Astrocyte of the cerebellum (primary cell): Measurements from ENCODE around the gene IFNB1.

Experiments
- DNase-seq: peaks from one replicate; pipeline ENCODE4 v3.0.0-alpha.2; 2011; ENCODE audit warnings: low read depth
- H3K4me3 ChIP-seq: 2 replicates; pipeline ENCODE4 v1.5.1; 2011; ENCODE audit warnings: mild to moderate bottlenecking, low read depth, low read length, moderate library complexity
- CTCF ChIP-seq: IDR thresholded peaks from 2 replicates; pipeline ENCODE4 v1.5.1; 2012; ENCODE audit warnings: low read length, low read depth, moderate library complexity, mild to moderate bottlenecking; ENCODE audit errors: missing control alignments
- in situ Hi-C: cut with HindIII; loops from 2 replicates; pipeline ENCODE4 v1.10.0; 2017; ENCODE audit warnings: low sequenced_read_pairs

IFNB1 gene

GRCh38 chr9:21077781-21078180, at the start of gene IFNB1:
IFNB1 (minus strand) TSS chr9:21077942; CDS start chr9:21077869, 73 bp downstream.
- in situ Hi-C loops, result no loop called here
- no peak within 1 kb of the TSS for H3K4me3 ChIP-seq
- no peak for TF ChIP-seq CTCF
- DNase-seq, result no peak

DNA sequence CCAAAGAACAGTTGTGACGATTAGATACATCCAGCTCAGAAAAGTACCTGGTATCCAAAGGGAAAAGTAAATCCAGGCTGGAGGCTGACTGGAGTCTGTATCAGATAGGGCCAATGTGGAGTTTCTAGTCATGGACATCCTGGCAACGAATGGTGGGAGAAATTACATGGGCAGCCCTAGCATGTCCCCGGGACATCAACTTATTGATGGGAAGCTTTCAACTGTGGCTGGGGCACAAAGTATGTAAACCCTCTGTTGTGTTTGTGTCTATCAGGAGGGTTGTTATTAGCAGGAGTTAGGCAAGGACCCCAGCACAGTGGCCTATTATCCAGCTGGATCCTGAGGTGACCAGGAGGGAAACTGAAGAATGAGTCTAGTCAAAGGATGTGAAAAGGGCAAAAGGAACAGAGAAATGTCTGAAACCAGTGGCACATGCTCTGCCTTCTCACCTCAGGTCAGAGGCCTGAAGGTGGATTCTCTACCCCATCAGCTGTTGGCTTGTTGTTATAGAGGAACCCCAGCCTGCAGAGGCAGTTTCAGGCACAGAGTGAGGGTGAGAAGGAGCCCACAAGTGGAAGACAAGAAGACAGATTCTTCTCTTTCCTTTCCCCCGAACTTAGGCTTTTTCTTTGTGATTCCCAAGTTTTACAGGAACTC, 44.0 kb upstream of the IFNB1 start:
- DNase-seq, result no peak

DNA sequence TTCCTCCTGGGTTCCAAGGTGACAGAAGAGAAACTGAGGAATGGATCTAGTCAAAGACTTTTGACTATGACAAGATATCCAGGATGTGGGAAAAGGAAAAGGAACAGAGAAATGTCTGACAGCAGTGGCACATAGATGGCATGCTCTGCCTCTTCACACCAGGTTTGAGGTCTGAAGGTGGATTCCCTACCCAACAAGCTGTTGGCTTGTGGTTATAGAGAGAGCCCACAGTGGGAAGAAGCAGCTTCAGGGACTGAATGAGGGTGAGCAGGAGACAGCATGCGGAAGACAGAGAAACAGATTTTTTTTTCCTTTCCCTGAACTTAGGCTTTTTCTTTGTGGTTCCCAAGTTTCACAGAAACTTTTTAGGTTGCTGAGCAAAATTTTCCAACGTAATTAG, 43.3 kb upstream of the IFNB1 start:
- no peak overlapping the region for H3K4me3 ChIP-seq
- DNase-seq, result no peak
- in situ Hi-C loops, result no loop called here
- no peak for TF ChIP-seq CTCF

More for the DNA sequence above, 44.0 kb upstream of the IFNB1 start:
- in situ Hi-C loops, result no loop called here
- H3K4me3 ChIP-seq, result no peak overlapping the region
- TF ChIP-seq CTCF, result no peak

GRCh38 chr9:21119093-21119770, 41.5 kb upstream of the IFNB1 start:
- in situ Hi-C loops, result loop anchor here (5.0 kb wide), 1 partner anchor 767 kb away; no protein-coding TSS in a partner anchor

GRCh38 chr9:21114311-21114710, 36.6 kb upstream of the IFNB1 start:
- no peak for DNase-seq
- no peak for TF ChIP-seq CTCF
- H3K4me3 ChIP-seq, result no peak overlapping the region
- in situ Hi-C loops, result no loop called here

More at GRCh38 chr9:21119093-21119770, 41.5 kb upstream of the IFNB1 start:
- no peak for DNase-seq
- no peak for TF ChIP-seq CTCF
- H3K4me3 ChIP-seq, result no peak overlapping the region

- H3K4me3 ChIP-seq, result no peak overlapping the region
- DNase-seq, result peak; percentile 72
- in situ Hi-C loops, result no loop called here
- peak; percentile 71 for TF ChIP-seq CTCF
These were observed 33.2 kb upstream of the IFNB1 start for GRCh38 chr9:21110708-21111576.
